Measurements from ENCODE around the gene CTNNA3.

GRCh38 chr10:66414943-66415342 is 1281.1 kb downstream of the CTNNA3 start:
- no peak for TF ChIP-seq CTCF (IDR thresholded peaks at IDR 0.05)
- TF ChIP-seq POLR2A (IDR thresholded peaks at IDR 0.05), result no peak
